ENCODE data around the gene ABCB6.

ABCB6 gene

GRCh38 chr2:219249203-219249980 is 30.6 kb upstream of the ABCB6 start:
- DNase-seq (ENCODE audit: low read depth), result peak; percentile 99
- H3K4me3 ChIP-seq (ENCODE audit: low read length), result peak overlapping the region; percentile 66
- TF ChIP-seq CTCF (IDR thresholded peaks at IDR 0.05; ENCODE audit: insufficient read depth, low read depth, low read length, missing control alignments), result no peak

- no peak for DNase-seq (ENCODE audit: low read depth)
- TF ChIP-seq CTCF (IDR thresholded peaks at IDR 0.05; ENCODE audit: insufficient read depth, low read depth, low read length, missing control alignments), result no peak
- H3K4me3 ChIP-seq (ENCODE audit: low read length), result peak overlapping the region; percentile 22
Measured at GRCh38 chr2:219248845-219249202, 30.1 kb upstream of the ABCB6 start.

GRCh38 chr2:219247678-219248642 is 29.2 kb upstream of the ABCB6 start:
- DNase-seq (ENCODE audit: low read depth), result peak; percentile 24
- no peak overlapping the region for H3K4me3 ChIP-seq (ENCODE audit: low read length)
- TF ChIP-seq CTCF (IDR thresholded peaks at IDR 0.05; ENCODE audit: insufficient read depth, low read depth, low read length, missing control alignments), result no peak

- no peak for TF ChIP-seq CTCF (IDR thresholded peaks at IDR 0.05; ENCODE audit: insufficient read depth, low read depth, low read length, missing control alignments)
- no peak for DNase-seq (ENCODE audit: low read depth)
- H3K4me3 ChIP-seq (ENCODE audit: low read length), result no peak overlapping the region
Measured at GRCh38 chr2:219246559-219246958, 27.8 kb upstream of the ABCB6 start.

- no peak for TF ChIP-seq CTCF (IDR thresholded peaks at IDR 0.05; ENCODE audit: insufficient read depth, low read depth, low read length, missing control alignments)
- H3K4me3 ChIP-seq (ENCODE audit: low read length), result peak overlapping the region; percentile 62
- peak; percentile 19 for DNase-seq (ENCODE audit: low read depth)
Measured at GRCh38 chr2:219245899-219246230, 27.1 kb upstream of the ABCB6 start.

GRCh38 chr2:219245148-219245898 is 26.6 kb upstream of the ABCB6 start, which contains the start of the genes GLB1L and STK16:
GLB1L (minus strand) TSS chr2:219245444; CDS start chr2:219243573, 1,871 bp downstream.
STK16 (plus strand) TSS chr2:219245479; CDS start chr2:219246000, 521 bp downstream.
- peak; percentile 90 for DNase-seq (ENCODE audit: low read depth)
- TF ChIP-seq CTCF (IDR thresholded peaks at IDR 0.05; ENCODE audit: insufficient read depth, low read depth, low read length, missing control alignments), result no peak
- H3K4me3 ChIP-seq (ENCODE audit: low read length), result peak within 1 kb of the TSS; percentile 62

All from epithelial cell of esophagus (primary cell).